Measurements from ENCODE around the gene ERC2.
A peak's percentile ranks its signal among the peaks of the same experiment; 100 is the strongest.

Gene ERC2

DNA sequence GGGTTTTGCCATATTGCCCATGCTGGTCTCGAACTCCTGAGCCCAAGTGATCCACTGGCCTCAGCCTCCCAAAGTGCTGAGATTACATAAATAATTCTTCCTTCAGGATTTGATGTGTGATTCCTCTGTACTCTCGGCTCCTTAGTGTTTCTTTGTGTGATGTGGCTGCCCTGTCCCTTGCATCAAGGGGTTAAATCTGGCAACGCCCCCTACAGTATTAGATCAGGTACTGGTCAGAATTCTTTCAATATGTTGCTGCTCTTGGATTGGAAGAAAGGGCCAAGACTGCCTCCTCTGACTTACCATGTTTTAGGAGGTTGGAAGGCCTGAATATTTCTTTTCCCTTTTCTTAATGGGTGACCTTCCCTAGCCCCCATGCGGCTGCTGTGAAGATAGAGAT is 590.6 kb downstream of the ERC2 start:
- no peak for ATAC-seq (ENCODE audit: low read depth)
- no peak for DNase-seq (ENCODE audit: low spot score)
- no peaks in the 10 kb centered on the region for H3K4me1 ChIP-seq (ENCODE audit: insufficient read depth, poor library complexity, severe bottlenecking)
- TF ChIP-seq, protein P1, sequence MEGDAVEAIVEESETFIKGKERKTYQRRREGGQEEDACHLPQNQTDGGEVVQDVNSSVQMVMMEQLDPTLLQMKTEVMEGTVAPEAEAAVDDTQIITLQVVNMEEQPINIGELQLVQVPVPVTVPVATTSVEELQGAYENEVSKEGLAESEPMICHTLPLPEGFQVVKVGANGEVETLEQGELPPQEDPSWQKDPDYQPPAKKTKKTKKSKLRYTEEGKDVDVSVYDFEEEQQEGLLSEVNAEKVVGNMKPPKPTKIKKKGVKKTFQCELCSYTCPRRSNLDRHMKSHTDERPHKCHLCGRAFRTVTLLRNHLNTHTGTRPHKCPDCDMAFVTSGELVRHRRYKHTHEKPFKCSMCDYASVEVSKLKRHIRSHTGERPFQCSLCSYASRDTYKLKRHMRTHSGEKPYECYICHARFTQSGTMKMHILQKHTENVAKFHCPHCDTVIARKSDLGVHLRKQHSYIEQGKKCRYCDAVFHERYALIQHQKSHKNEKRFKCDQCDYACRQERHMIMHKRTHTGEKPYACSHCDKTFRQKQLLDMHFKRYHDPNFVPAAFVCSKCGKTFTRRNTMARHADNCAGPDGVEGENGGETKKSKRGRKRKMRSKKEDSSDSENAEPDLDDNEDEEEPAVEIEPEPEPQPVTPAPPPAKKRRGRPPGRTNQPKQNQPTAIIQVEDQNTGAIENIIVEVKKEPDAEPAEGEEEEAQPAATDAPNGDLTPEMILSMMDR (IDR thresholded peaks at IDR 0.05; ENCODE audit: poor library complexity, severe bottlenecking): no peak
- no peak overlapping the region for H3K27ac ChIP-seq (ENCODE audit: poor library complexity, severe bottlenecking)
- H3K4me3 ChIP-seq (ENCODE audit: severe bottlenecking): no peak overlapping the region
- no peaks in the 10 kb centered on the region for H3K27me3 ChIP-seq (ENCODE audit: insufficient read depth, poor library complexity, severe bottlenecking)
- H3K9me3 ChIP-seq (ENCODE audit: severe bottlenecking): no peaks in the 10 kb centered on the region
- H3K36me3 ChIP-seq (ENCODE audit: low read depth): no peaks in the 10 kb centered on the region

DNA sequence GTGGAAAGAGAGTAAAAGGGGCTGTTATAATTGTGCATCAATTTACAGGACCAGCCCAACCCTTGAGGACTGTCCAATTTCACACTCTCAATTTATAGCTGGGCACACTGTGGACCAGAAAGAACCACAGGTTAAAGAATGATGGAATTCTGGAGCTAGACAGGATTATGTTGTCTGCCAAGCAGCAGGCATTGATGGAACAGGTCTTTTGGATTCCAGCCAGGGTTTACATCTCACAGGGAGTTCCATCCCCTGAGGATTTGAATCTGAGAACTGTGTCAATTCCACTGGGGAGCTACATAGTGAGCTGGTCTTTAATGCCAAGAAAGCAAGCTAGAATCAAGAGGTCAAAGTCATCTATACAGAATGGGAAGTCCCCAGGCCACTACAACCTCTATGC is 591.7 kb downstream of the ERC2 start:
- no peaks in the 10 kb centered on the region for H3K4me1 ChIP-seq (ENCODE audit: insufficient read depth, poor library complexity, severe bottlenecking)
- H3K27me3 ChIP-seq (ENCODE audit: insufficient read depth, poor library complexity, severe bottlenecking): no peaks in the 10 kb centered on the region
- H3K4me3 ChIP-seq (ENCODE audit: severe bottlenecking): no peak overlapping the region
- no peak for ATAC-seq (ENCODE audit: low read depth)
- TF ChIP-seq, protein P1 (IDR thresholded peaks at IDR 0.05; ENCODE audit: poor library complexity, severe bottlenecking): no peak
- no peaks in the 10 kb centered on the region for H3K36me3 ChIP-seq (ENCODE audit: low read depth)
- no peak for DNase-seq (ENCODE audit: low spot score)
- no peaks in the 10 kb centered on the region for H3K9me3 ChIP-seq (ENCODE audit: severe bottlenecking)
- no peak overlapping the region for H3K27ac ChIP-seq (ENCODE audit: poor library complexity, severe bottlenecking)

DNA sequence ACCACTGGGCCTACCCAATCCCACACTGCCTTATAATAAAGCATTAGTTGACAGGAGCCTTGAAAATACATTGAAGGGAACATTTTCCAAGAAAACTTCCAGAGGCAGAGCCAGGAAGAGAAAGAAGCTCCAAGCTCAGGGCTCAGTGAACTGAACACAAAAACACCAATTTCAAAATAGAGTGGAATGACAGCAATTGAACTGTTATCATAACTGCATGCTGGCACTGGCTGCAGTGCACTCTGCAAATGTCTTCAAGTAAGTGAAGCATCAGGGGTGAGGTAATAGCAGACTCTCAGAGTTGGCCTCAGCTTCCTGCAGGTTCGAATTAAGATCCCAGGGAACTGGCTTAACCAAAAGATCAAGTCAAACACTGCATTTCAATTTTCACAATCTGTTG is 593.2 kb downstream of the ERC2 start:
- TF ChIP-seq, protein P1 (IDR thresholded peaks at IDR 0.05; ENCODE audit: poor library complexity, severe bottlenecking): no peak
- no peak overlapping the region for H3K4me3 ChIP-seq (ENCODE audit: severe bottlenecking)
- H3K4me1 ChIP-seq (ENCODE audit: insufficient read depth, poor library complexity, severe bottlenecking): no peaks in the 10 kb centered on the region
- H3K9me3 ChIP-seq (ENCODE audit: severe bottlenecking): no peaks in the 10 kb centered on the region
- no peak for DNase-seq (ENCODE audit: low spot score)
- H3K36me3 ChIP-seq (ENCODE audit: low read depth): no peaks in the 10 kb centered on the region
- ATAC-seq (ENCODE audit: low read depth): no peak
- H3K27me3 ChIP-seq (ENCODE audit: insufficient read depth, poor library complexity, severe bottlenecking): no peaks in the 10 kb centered on the region
- H3K27ac ChIP-seq (ENCODE audit: poor library complexity, severe bottlenecking): no peak overlapping the region

DNA sequence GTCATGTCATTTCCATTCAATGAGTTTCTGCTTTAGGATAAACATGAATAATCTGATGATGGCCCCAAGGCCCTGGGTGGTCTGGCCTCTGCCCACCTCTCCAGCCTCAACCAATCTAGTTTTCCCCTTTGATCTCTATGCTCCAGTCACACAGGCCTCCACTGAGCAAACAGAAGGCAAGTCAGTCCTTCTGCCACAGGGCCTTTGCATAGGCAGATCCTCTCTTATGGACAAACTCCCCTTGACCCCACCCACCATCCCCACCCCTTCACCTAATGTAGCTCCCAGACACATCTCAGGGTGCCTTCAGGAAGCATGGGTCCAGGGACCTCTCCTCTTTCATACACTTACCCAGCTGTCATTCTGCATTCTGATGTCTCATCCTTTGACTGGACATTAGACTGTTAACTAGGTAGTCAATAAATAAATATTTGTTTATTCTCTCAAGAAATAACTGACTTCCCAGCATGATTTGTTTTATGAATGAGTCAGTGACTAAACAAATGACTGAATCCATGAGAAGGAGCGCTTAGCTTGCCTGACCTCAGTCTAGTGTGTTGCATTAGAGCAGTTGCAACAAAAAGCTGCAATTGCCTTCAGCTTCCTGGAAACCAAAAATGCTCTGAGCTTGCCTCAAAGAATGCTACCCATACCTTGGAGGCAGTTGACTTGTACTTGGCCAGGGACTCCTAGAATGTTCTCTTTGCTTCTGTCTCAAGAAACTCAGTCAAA is 594.6 kb downstream of the ERC2 start:
- ATAC-seq (ENCODE audit: low read depth) (peak; percentile 54), DNase-seq (ENCODE audit: low spot score) (no peak)
- no peaks in the 10 kb centered on the region for H3K4me1 ChIP-seq (ENCODE audit: insufficient read depth, poor library complexity, severe bottlenecking)
- H3K27ac ChIP-seq (ENCODE audit: poor library complexity, severe bottlenecking): no peak overlapping the region
- TF ChIP-seq, protein P1 (IDR thresholded peaks at IDR 0.05; ENCODE audit: poor library complexity, severe bottlenecking): no peak
- H3K4me3 ChIP-seq (ENCODE audit: severe bottlenecking): no peak overlapping the region
- no peaks in the 10 kb centered on the region for H3K36me3 ChIP-seq (ENCODE audit: low read depth)
- H3K9me3 ChIP-seq (ENCODE audit: severe bottlenecking): no peaks in the 10 kb centered on the region
- H3K27me3 ChIP-seq (ENCODE audit: insufficient read depth, poor library complexity, severe bottlenecking): no peaks in the 10 kb centered on the region

DNA sequence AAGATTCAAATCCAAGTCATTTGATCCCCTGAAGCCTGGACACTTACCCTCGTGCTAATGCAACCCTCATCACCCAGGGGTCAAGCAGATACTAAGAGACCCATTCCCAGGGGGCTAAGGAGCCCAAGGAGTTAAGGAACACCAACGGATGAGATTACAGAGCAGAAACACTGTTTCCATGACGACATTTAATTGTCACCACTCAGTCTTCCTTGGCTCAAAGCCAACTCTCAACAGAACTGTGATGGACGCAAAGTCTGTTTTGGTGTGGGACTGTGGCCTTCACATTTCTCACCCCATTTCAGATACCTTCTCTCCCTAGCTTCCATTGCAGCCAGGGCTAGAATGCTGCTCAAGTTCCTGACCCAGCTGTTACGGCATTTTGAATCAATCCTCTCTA is 597.7 kb downstream of the ERC2 start:
- Histone ChIP-seq H3K9me3 (ENCODE audit: severe bottlenecking) (no peaks in the 10 kb centered on the region), H3K36me3 (ENCODE audit: low read depth) (no peaks in the 10 kb centered on the region), H3K4me3 (ENCODE audit: severe bottlenecking) (no peak overlapping the region), H3K27ac (ENCODE audit: poor library complexity, severe bottlenecking) (no peak overlapping the region), H3K4me1 (ENCODE audit: insufficient read depth, poor library complexity, severe bottlenecking) (no peaks in the 10 kb centered on the region), H3K27me3 (ENCODE audit: insufficient read depth, poor library complexity, severe bottlenecking) (no peaks in the 10 kb centered on the region)
- TF ChIP-seq, protein P1 (IDR thresholded peaks at IDR 0.05; ENCODE audit: poor library complexity, severe bottlenecking): no peak
- ATAC-seq (ENCODE audit: low read depth): no peak
- no peak for DNase-seq (ENCODE audit: low spot score)

Measured in RWPE2 (cell line).